HG02973 (cell line): ENCODE data around the gene BEST4.
"Not testable (repeated sequence)": the region's sequence is repeated elsewhere in the genome, so short reads cannot be mapped to it uniquely, and the experiment has no call there.

ENCODE experiments used
- ATAC-seq: cut with Tn5 transposase; IDR thresholded peaks from one replicate; pipeline ENCODE4 v1.9.1; 2021; ENCODE audit warnings: moderate library complexity; ENCODE audit not compliant: unreplicated experiment

BEST4 gene

DNA sequence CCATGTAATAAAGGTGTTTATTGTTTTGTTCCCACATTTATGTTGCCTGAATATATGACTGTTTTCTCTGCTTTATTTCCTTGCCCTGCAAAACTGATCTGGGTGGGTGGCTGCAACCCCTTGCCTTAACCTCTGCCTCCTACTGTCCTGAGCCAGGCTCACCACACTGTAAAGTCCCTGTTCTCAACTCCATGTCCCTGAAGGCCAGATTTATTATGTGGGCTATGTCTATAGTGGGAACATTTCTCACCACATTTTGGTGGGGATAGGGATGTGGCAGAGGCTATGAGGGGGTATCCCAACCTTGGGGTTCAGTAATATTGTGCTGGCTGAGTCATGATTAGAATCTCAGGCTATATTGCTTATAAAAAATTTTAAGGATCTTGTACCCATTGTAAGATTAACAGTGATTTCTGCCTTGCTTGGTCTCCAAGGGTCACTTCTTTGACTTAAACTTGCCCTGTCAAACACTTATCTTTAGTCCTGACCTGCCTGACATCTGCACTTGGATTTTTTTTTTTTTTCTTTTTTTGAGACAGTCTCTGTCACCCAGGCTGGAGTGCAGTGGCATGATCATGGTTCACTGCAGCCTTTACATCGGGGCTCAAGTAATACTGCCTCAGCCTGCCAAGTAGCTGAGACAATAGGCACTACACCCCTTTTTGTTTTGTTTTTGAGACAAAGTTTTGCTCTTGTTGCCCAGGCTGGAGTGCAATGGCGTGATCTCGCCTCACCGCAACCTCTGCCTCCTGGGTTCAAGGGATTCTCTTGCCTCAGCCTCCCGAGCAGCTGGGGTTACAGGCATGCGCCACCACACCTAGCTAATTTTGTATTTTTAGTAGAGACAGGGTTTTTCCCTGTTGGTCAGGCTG, 9.0 kb downstream of the BEST4 start:
- ATAC-seq, result no peak

DNA sequence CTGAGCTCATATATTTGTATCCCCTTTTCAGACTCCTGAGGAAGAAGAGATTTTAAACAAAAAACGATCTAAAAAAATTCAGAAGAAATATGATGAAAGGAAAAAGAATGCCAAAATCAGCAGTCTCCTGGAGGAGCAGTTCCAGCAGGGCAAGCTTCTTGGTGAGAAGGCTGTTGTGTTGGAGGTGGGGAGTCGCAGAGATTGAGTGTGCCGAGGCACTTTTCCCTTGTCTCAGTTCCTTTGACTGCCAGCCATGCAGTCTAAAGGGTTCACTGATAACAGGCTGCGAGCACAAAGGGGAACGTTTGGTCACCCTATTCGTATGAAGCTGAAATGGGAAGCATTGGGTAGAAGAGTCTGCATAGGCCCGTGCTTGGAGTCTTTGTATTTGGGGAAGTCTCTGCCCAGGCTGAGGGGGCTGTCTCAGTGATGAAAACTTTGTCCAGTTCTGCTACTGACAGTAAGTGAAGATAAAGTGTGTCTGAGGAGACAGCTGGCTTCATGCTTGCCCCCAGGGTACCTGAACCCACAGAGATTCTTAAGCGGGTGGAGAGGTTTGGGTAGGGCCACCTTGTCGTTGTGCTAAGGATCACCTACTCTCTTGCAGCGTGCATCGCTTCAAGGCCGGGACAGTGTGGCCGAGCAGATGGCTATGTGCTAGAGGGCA, 9.9 kb downstream of the BEST4 start:
- ATAC-seq, result no peak

DNA sequence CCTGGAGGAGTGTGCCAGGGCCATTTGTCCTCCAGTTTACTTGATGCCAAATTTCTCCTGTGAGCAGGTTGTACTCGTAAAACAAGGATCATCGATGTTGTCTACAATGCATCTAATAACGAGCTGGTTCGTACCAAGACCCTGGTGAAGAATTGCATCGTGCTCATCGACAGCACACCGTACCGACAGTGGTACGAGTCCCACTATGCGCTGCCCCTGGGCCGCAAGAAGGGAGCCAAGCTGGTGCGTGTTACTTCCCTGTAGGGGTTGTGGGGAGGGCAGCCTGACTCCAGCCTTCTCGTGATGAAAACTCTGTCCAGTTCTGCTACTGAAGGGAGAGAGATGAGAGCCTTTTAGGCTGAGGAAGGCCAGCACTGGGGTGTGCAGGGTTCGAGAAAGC, 10.4 kb downstream of the BEST4 start:
- ATAC-seq, result no peak

DNA sequence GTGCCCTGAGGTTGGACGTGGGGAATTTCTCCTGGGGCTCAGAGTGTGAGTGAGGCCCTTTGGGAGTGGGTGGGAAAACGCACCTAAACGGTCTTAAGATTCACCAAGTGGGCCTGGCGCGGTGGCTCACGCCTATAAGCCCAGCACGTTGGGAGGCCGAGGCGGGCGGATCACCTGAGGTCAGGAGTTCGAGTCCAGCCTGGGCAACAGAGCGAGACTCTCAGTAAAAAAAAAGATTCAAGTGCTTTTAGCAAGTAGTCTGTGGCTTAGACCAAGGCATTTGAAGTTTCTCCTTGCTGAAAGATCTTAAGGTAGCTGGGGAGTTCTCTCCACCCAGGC, 11.3 kb downstream of the BEST4 start:
- no peak for ATAC-seq

DNA sequence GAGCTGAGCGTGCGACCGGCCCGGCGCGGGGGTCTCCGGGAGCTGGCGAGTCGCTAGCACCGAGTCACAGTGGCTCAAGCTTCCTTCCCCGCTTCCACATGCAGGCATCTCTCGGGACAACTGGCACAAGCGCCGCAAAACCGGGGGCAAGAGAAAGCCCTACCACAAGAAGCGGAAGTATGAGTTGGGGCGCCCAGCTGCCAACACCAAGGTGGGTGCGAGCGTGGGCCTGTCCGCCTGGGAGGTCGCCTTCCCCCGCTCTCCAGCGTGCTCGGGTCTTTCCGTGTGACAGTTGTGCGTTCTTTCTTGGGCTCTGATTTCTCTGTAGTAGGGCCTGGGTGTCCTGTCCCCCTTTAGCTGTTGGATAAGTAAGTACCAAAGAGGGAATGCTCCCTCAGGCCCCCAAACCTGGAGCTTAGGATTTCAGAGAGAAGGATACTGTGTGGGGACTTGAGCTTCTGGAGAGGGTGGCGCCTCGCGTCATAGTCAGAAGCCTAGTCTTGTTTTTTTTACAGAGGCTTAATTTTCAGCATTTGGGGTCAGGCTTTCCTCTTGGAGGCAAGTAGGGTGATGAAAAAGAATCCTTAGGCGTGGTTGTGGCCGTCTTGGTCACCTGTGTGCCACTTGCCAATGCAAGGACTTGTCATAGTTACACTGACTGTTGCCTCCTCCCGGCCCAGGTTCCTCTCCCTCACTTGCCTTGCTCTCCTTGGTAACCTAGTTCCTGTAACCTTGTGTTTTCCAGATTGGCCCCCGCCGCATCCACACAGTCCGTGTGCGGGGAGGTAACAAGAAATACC, 11.8 kb downstream of the BEST4 start:
- ATAC-seq, result no peak

DNA sequence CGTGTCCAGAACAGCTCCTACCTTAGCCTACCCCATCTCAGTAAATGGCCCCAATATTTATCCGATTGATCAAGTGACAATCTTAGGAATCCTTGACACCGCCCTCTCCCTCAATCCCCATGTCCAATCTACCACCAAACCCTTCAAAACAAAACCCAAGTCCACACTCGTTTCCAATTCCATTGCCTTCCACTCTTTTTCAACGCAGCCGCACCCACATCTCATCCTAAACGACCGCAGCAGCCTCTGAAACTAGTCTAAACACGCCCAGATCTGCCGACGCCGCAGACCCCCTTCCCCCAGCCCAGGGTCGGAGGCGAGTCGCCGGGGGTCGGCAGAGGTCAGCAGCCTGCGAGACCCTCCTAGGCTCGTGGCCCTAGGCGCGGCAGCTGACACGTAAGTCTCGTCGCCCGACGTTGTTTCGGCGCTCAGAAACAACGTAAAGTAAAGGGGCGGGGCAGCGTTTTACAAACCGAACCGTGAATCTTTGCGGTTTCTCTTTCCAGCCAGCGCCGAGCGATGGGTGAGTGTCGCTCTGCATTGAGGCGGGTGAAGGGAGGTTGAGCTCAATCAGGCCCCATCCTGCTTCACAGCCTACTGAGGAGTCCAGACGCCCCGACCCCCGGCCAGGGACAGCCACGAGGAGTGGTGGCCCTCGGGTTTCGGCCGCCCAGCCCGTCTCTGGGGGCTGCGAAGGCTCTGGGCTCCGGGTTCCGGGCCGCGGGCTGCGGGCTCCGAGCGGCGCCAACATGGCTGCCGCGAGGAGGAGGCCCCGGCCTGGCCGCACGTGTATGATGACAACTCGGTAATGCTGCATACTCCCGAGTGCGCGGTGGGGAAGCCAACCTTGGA, 12.7 kb downstream of the BEST4 start, which contains the start of gene RPS8:
Gene RPS8 (plus strand): TSS at position 463 of the 852 bp plus-strand sequence. CDS start 57 bp downstream, at position 520.
- peak; percentile 71 for ATAC-seq

DNA sequence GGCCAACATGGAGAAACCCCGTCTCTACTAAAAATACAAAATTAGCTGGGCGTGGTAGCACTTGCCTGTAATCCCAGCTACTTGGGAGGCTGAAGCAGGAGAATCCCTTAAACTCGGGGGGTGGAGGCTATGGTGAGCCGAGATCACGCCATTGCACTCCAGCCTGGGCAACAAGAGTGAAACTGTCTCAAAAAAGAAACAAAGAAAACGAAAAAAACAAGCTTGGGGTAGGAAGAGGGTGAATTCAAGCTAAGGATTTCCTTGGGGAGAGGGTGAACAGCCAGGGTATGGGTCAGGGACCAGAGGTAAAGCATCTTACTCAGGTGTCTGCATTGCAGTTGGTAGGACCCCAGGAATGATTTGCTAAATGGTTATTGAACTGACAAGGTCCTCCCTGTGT, 21.5 kb downstream of the BEST4 start:
- ATAC-seq, result not testable (repeated sequence)

DNA sequence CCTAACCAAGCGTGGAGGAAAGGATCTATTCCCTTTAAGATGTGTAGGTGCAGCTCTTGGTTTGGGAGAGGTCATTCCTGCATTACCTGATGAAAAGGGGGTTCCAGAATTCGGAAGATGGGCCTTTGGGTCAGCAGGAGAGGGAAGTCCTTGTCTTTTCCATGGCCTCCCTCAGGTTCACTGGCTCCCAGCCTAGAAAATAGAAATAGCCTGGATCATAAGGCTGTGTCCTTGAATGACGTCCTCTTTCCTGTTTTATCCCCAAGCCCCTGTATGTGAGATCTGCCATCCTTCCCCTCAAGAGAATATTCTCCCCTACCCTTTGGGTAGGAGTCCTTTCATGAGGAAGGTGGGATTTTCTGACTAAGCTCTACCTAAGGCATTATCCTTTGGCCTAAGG, 27.1 kb downstream of the BEST4 start:
- ATAC-seq, result no peak

DNA sequence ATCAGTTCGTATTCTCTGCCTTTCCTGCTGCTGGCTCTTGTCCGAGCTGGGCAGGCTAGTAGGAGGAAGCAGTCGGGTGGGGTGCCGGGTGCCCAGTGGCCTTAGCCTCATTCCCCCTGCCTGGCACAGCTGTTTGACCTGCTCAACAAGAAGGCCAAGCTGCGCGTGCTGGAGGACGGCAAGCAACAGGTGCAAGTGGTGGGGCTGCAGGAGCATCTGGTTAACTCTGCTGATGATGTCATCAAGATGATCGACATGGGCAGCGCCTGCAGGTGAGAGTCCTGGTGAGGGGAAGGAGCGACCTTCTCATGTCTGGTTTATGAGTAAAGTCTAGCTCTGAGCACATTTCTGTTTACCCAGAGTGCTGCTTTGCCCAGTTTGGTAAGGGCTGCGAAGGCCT, 28.9 kb downstream of the BEST4 start:
- ATAC-seq, result no peak

DNA sequence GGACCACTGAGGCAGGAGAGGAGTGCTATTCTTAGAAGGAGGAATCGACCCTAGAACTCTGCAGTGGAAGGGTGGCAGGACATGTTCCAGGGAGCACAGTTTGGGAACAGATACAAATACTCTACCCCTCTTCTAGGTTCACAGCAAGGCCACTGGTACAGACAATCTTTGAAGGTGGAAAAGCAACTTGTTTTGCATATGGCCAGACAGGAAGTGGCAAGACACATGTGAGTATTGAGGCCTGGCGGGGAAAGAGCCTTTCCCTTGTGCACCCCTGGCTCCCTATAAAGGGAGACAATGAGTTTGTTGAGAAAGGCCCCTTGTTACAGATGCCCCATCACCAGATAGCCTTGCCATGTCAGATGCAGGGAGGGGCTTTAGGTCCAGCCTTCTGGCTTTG, 30.6 kb downstream of the BEST4 start:
- no peak for ATAC-seq

DNA sequence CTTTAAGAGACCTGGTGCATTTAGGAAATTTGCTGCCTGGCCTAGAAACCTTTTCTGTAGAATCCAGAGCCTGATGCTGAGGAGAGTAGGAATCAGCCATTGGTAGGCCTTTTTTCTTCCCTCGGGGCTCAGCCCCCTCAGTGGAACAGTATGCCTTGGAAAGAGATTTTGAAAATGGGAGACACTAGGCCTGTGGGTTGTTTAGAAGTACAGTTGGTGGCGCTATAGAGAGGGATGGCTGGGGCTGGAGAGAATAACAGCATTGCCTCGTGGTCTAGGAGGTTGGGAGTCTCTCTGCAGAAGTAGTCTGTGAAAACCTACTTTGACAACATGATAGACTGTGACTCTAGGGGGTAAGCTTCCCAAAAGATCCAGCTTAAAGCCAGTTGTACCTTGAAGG, 40.1 kb downstream of the BEST4 start:
- no peak for ATAC-seq

DNA sequence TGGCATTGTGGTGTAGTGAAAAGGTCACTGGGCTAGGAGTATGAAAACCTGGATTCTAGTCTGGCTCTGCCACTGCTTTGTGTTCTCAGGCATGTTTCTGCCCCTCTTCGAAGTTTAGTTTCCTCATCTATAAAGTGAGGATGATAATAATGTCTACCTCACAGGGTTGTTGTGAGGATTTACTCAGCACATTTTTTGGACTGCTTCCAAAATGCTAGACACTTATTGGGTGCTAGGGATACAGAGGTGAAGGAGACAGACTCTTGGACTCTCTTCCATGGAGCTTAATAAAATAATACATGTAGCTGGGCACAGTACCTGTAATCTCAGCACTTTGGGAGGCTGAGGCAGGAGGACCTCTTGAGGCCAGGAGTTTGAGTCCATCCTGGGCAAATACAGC, 44.8 kb downstream of the BEST4 start:
- ATAC-seq, result no peak

DNA sequence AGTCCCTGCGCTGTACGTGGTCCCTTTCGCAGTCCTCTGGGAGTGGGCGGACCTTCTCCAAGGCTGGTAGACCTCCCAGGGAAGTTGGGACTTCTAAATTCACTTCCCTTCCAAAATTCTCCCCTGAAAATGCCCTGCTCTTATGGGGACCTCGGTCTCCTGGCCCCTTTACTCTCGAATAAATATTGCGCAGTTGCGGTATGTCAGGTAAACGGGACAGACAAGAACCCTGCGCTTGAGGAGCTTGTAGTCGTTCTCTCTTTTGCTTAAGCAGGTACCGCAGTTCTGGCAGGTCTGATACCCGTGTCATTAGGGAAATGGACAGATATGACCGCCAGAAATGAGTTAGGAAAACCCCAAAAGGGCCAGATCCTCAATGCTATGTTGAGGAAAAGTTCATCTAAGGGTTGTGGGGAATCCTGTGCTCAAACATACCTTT, 47.8 kb downstream of the BEST4 start:
- ATAC-seq, result no peak

DNA sequence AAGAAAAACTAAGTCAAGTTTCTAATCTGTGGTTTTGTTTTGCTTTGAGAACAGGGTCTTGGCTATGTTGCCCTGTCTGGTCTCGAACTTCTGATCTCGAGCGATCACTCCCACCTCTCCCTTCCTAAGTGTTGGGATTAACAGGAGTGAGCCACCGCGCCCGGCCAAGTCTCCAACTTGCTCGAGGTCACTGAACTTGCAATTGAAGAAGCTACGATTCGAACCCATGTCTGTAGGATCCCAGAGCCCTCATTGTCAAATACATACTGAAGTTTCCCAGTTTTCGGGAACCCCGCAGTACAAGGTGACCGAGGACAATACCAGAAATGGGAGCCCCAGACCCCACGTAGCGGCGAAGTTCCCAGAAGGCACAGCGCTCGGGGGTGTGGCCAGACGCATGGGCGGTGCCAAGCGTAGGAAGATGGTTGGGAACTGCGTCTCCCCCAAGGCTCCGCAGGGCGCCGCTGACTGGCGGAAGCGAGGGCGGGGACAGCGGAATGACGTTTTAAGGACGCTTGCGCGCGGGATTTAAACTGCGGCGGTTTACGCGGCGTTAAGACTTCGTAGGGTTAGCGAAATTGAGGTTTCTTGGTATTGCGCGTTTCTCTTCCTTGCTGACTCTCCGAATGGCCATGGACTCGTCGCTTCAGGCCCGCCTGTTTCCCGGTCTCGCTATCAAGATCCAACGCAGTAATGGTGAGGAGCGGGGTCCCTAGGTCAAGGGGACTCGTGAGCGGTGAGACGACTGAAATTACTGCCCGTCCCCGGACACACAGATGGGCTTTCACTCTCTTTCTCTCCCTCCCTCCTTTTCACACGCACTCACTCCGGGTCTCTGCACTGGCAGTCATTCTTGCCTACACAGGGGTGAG, 48.4 kb downstream of the BEST4 start, which contains the start of gene KIF2C:
Gene KIF2C (plus strand): TSS at position 531 of the 872 bp plus-strand sequence. CDS start 96 bp downstream, at position 627.
- peak; percentile 92 for ATAC-seq

DNA sequence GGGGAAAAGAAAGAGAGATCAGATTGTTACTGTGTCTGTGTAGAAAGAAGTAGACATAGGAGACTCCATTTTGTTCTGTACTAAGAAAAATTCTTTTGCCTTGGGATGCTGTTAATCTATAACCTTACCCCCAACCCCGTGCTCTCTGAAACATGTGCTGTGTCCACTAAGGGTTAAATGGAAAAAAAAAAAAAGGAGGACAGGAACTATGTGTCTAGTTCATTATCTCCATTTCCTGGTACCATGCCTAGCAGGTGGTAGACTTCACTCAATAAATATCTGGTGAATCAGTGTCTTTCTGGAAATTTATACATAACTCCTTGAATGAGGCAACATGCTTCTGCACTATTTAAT, 49.0 kb downstream of the BEST4 start:
- ATAC-seq, result not testable (repeated sequence)

DNA sequence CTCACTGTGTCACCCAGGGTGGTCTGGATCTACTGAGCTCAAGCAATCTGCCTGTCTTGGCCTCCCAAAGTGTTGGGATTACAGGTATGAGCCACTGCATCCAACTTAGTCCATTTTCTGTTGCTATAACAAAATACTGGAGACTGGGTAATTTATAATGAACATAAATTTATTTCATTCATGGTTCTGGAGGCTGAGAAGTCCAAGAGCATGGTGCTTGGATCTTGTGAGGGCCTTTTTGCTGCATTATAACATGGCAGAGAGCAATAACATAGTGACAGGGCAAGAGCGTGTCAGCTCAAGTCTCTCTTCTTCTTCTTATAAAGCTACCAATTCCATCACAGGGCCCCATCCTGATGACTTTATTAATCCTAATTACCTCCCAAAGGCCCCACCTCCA, 52.0 kb downstream of the BEST4 start:
- ATAC-seq, result no peak

DNA sequence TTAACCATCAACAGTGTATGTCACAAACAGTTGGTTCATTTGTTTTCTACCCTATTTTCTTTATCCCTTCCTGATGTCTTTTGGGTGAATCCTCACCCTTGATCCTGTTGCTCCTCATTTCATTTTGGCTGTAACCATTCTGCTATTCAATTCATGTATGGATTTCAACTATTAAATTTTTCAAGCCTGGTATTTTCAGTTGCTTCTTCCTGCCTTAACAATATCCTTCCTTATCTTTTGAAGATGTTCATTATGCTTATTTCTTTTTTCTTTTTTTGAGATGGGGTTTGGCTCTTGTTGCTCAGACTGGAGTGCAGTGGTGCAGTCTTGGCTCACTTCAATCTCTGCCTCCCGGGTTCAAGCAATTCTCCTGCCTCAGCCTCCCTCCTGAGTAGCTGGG, 54.2 kb downstream of the BEST4 start:
- no peak for ATAC-seq
